Stimulated activated naive CD8-positive, alpha-beta T cell treated with anti-CD3 and anti-CD28 coated beads, Interleukin-15, amount 100 ng/mL, for 72 hours (primary cell): ENCODE data around the gene TUBB6.

ENCODE experiments used
- ATAC-seq: fragments of 150-1000 bp; cut with Tn5 transposase; 2 replicates; pipeline ENCODE4 v1.10.0; 2021; ENCODE audit warnings: mild to moderate bottlenecking, moderate library complexity
- DNase-seq, 2 donors: peaks; one replicate each; pipeline ENCODE4 v3.0.0; 2021 to 2022
- H3K27ac Mint-ChIP-seq, 2 donors: one replicate each; pipeline ENCODE4 v1.8.0; 2022; ENCODE audit warnings: mild to moderate bottlenecking in 2 of 2, mixed read lengths in 2 of 2, moderate library complexity in 2 of 2
- H3K27me3 Mint-ChIP-seq: one replicate; pipeline ENCODE4 v1.8.0; 2022; ENCODE audit warnings: mixed read lengths
- H3K4me1 Mint-ChIP-seq: one replicate; pipeline ENCODE4 v1.8.0; 2022; ENCODE audit warnings: mild to moderate bottlenecking, mixed read lengths
- H3K4me3 Mint-ChIP-seq, 2 donors: one replicate each; pipeline ENCODE4 v1.8.0; 2022; ENCODE audit warnings: mild to moderate bottlenecking in 2 of 2, mixed read lengths in 2 of 2, moderate library complexity in 1 of 2
- H3K9me3 Mint-ChIP-seq, 2 donors: one replicate each; pipeline ENCODE4 v1.8.0; 2022; ENCODE audit warnings: mixed read lengths in 2 of 2

Gene TUBB6

GRCh38 chr18:12372406-12372805 lies 64.4 kb downstream of the TUBB6 start:
- H3K27me3 Mint-ChIP-seq: no peaks in the 10 kb centered on the region
- ATAC-seq: no peak
- H3K9me3 Mint-ChIP-seq: no peaks in the 10 kb centered on the region
- H3K4me1 Mint-ChIP-seq: peaks cover 52% of the 10 kb centered on the region
- no peak for DNase-seq
- H3K27ac Mint-ChIP-seq: no peak overlapping the region
- no peak overlapping the region for H3K4me3 Mint-ChIP-seq

- Mint-ChIP-seq H3K27me3 (no peaks in the 10 kb centered on the region), H3K27ac (no peak overlapping the region), H3K9me3 (no peaks in the 10 kb centered on the region), H3K4me1 (peaks cover 61% of the 10 kb centered on the region), H3K4me3 (no peak overlapping the region)
- DNase-seq: no peak
- no peak for ATAC-seq
Measured at GRCh38 chr18:12373116-12373770, 65.2 kb downstream of the TUBB6 start.

GRCh38 chr18:12373771-12374116 lies 65.7 kb downstream of the TUBB6 start:
- Mint-ChIP-seq H3K27me3 (no peaks in the 10 kb centered on the region), H3K4me1 (peaks cover 61% of the 10 kb centered on the region)
- no peak for DNase-seq

DNA sequence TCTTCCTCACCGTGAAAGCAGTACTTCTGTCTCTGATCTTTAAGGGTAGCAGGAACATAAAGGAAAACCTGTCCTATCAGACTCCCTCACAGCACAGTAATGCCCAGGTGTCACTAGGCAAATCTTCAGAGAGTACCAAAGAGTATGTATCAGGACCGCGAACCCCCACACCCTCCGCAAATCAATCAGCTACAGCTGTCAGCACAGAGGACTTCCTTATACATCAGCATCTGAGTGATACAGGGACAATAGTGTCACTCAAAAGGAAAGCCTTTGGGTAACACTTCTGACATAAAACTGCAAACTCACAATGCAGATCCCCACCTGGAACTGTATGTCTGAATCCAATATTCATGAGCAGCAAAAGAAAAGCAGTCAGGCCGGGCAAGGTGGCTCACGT lies 66.4 kb downstream of the TUBB6 start:
- peaks cover 61% of the 10 kb centered on the region for H3K4me1 Mint-ChIP-seq
- H3K4me3 Mint-ChIP-seq: peak overlapping the region; percentile 42 to 78
- no peak for DNase-seq
- no peak for ATAC-seq
- no peaks in the 10 kb centered on the region for H3K27me3 Mint-ChIP-seq
- no peak overlapping the region for H3K27ac Mint-ChIP-seq
- H3K9me3 Mint-ChIP-seq: no peaks in the 10 kb centered on the region

More at GRCh38 chr18:12373771-12374116, 65.7 kb downstream of the TUBB6 start:
- no peak for ATAC-seq
- Mint-ChIP-seq H3K27ac (no peak overlapping the region), H3K4me3 (no peak overlapping the region), H3K9me3 (no peaks in the 10 kb centered on the region)
